IPS-15b (cell line): ENCODE results near the gene LRRC72.

Experiments
- H3K27me3 ChIP-seq: one replicate; pipeline ENCODE4 v1.6.1; 2013; ENCODE audit warnings: low read length; ENCODE audit not compliant: control insufficient read depth, insufficient read depth
- H3K36me3 ChIP-seq: one replicate; pipeline ENCODE4 v1.6.1; 2013; ENCODE audit warnings: low read length; ENCODE audit not compliant: control insufficient read depth, insufficient read depth
- H3K4me1 ChIP-seq: one replicate; pipeline ENCODE4 v1.6.1; 2013; ENCODE audit warnings: mild to moderate bottlenecking, low read length; ENCODE audit not compliant: control insufficient read depth, insufficient read depth
- H3K4me3 ChIP-seq: one replicate; pipeline ENCODE4 v1.5.1; 2013; ENCODE audit warnings: low read depth, low read length
- H3K9ac ChIP-seq: one replicate; pipeline ENCODE4 v1.6.1; 2013; ENCODE audit warnings: low read depth, mild to moderate bottlenecking, low read length
- H3K9me3 ChIP-seq: one replicate; pipeline ENCODE4 v1.6.1; 2013; ENCODE audit warnings: mild to moderate bottlenecking, low read length; ENCODE audit not compliant: control insufficient read depth, insufficient read depth

Gene LRRC72

GRCh38 chr7:16604054-16604453 lies 77.4 kb downstream of the LRRC72 start:
- Histone ChIP-seq H3K36me3 (no peaks in the 10 kb centered on the region), H3K9ac (no peak overlapping the region), H3K27me3 (no peaks in the 10 kb centered on the region), H3K9me3 (no peaks in the 10 kb centered on the region), H3K4me1 (no peaks in the 10 kb centered on the region), H3K4me3 (no peak overlapping the region)

- no peaks in the 10 kb centered on the region for H3K9me3 ChIP-seq
- no peaks in the 10 kb centered on the region for H3K27me3 ChIP-seq
- H3K4me1 ChIP-seq, result no peaks in the 10 kb centered on the region
- H3K4me3 ChIP-seq, result no peak overlapping the region
- no peaks in the 10 kb centered on the region for H3K36me3 ChIP-seq
- H3K9ac ChIP-seq, result no peak overlapping the region
These were observed 80.1 kb downstream of the LRRC72 start for GRCh38 chr7:16606704-16607103.

- H3K36me3 ChIP-seq, result no peaks in the 10 kb centered on the region
- no peaks in the 10 kb centered on the region for H3K9me3 ChIP-seq
- H3K9ac ChIP-seq, result no peak overlapping the region
- no peak overlapping the region for H3K4me3 ChIP-seq
- H3K27me3 ChIP-seq, result no peaks in the 10 kb centered on the region
- H3K4me1 ChIP-seq, result no peaks in the 10 kb centered on the region
These were observed 83.3 kb downstream of the LRRC72 start for GRCh38 chr7:16609842-16610450.

GRCh38 chr7:16611711-16612110 lies 85.1 kb downstream of the LRRC72 start:
- no peaks in the 10 kb centered on the region for H3K27me3 ChIP-seq
- H3K4me1 ChIP-seq, result peaks cover 2% of the 10 kb centered on the region
- H3K9me3 ChIP-seq, result no peaks in the 10 kb centered on the region
- no peak overlapping the region for H3K9ac ChIP-seq
- no peaks in the 10 kb centered on the region for H3K36me3 ChIP-seq
- no peak overlapping the region for H3K4me3 ChIP-seq

GRCh38 chr7:16615228-16615627 lies 88.6 kb downstream of the LRRC72 start:
- Histone ChIP-seq H3K36me3 (no peaks in the 10 kb centered on the region), H3K9ac (no peak overlapping the region), H3K4me3 (no peak overlapping the region), H3K4me1 (peaks cover 2% of the 10 kb centered on the region), H3K9me3 (no peaks in the 10 kb centered on the region), H3K27me3 (no peaks in the 10 kb centered on the region)

- H3K4me3 ChIP-seq, result no peak overlapping the region
- H3K9me3 ChIP-seq, result no peaks in the 10 kb centered on the region
- no peaks in the 10 kb centered on the region for H3K36me3 ChIP-seq
- H3K27me3 ChIP-seq, result no peaks in the 10 kb centered on the region
- peaks cover 2% of the 10 kb centered on the region for H3K4me1 ChIP-seq
- H3K9ac ChIP-seq, result no peak overlapping the region
These were observed 89.5 kb downstream of the LRRC72 start for GRCh38 chr7:16616122-16616521.

- no peaks in the 10 kb centered on the region for H3K9me3 ChIP-seq
- H3K9ac ChIP-seq, result no peak overlapping the region
- H3K4me1 ChIP-seq, result peaks cover 2% of the 10 kb centered on the region
- no peaks in the 10 kb centered on the region for H3K27me3 ChIP-seq
- no peak overlapping the region for H3K4me3 ChIP-seq
- H3K36me3 ChIP-seq, result no peaks in the 10 kb centered on the region
These were observed 89.9 kb downstream of the LRRC72 start for GRCh38 chr7:16616542-16616941.

GRCh38 chr7:16619979-16620408 lies 93.4 kb downstream of the LRRC72 start:
- Histone ChIP-seq H3K9me3 (no peaks in the 10 kb centered on the region), H3K4me1 (peaks cover 2% of the 10 kb centered on the region), H3K4me3 (no peak overlapping the region), H3K27me3 (no peaks in the 10 kb centered on the region), H3K36me3 (no peaks in the 10 kb centered on the region), H3K9ac (no peak overlapping the region)

- H3K9ac ChIP-seq, result no peak overlapping the region
- H3K4me3 ChIP-seq, result no peak overlapping the region
- no peaks in the 10 kb centered on the region for H3K36me3 ChIP-seq
- H3K27me3 ChIP-seq, result no peaks in the 10 kb centered on the region
- no peaks in the 10 kb centered on the region for H3K4me1 ChIP-seq
- H3K9me3 ChIP-seq, result no peaks in the 10 kb centered on the region
These were observed 99.8 kb downstream of the LRRC72 start for GRCh38 chr7:16626388-16626787.

- H3K4me1 ChIP-seq, result no peaks in the 10 kb centered on the region
- H3K9me3 ChIP-seq, result no peaks in the 10 kb centered on the region
- no peaks in the 10 kb centered on the region for H3K27me3 ChIP-seq
- no peak overlapping the region for H3K4me3 ChIP-seq
- H3K36me3 ChIP-seq, result no peaks in the 10 kb centered on the region
- no peak overlapping the region for H3K9ac ChIP-seq
These were observed 100.6 kb downstream of the LRRC72 start for GRCh38 chr7:16627236-16627635.

GRCh38 chr7:16630654-16631053 lies 104.0 kb downstream of the LRRC72 start:
- no peaks in the 10 kb centered on the region for H3K36me3 ChIP-seq
- H3K4me3 ChIP-seq, result no peak overlapping the region
- no peaks in the 10 kb centered on the region for H3K4me1 ChIP-seq
- no peaks in the 10 kb centered on the region for H3K27me3 ChIP-seq
- H3K9ac ChIP-seq, result no peak overlapping the region
- no peaks in the 10 kb centered on the region for H3K9me3 ChIP-seq
